OCI-LY1 (cell line): ENCODE measurements around the gene TAS1R2.

ENCODE experiments used
- H2AFZ ChIP-seq: fragments of 200-600 bp; sonication (generic), shearing (Covaris generic); 2 replicates; pipeline ENCODE4 v1.6.0; 2014; ENCODE audit warnings: antibody characterized with exemption, mild to moderate bottlenecking, low read length
- H3F3A ChIP-seq: fragments of 200-600 bp; sonication (generic), shearing (Covaris generic); 2 replicates; pipeline ENCODE4 v1.6.0; 2014; ENCODE audit warnings: mild to moderate bottlenecking, antibody characterized with exemption, low read length, moderate library complexity; ENCODE audit not compliant: insufficient read depth
- H3K27ac ChIP-seq: fragments of 200-600 bp; sonication (generic); 2 replicates; pipeline ENCODE4 v1.5.1; 2014; ENCODE audit warnings: low read length, mixed run types, mild to moderate bottlenecking, low read depth; ENCODE audit not compliant: poor library complexity, severe bottlenecking
- H3K27me3 ChIP-seq: fragments of 200-600 bp; sonication (generic); 2 replicates; pipeline ENCODE4 v1.6.0; 2014; ENCODE audit warnings: antibody characterized with exemption, mild to moderate bottlenecking, low read length, moderate library complexity; ENCODE audit not compliant: insufficient read depth
- H3K36me3 ChIP-seq: fragments of 200-600 bp; sonication (generic); 2 replicates; pipeline ENCODE4 v1.6.1; 2014; ENCODE audit warnings: mild to moderate bottlenecking, antibody characterized with exemption, low read length, moderate library complexity, mixed read lengths; ENCODE audit not compliant: insufficient read depth
- H3K4me1 ChIP-seq: fragments of 200-600 bp; sonication (generic); 2 replicates; pipeline ENCODE4 v1.5.1; 2014; ENCODE audit warnings: mild to moderate bottlenecking, low read length, moderate library complexity; ENCODE audit not compliant: insufficient read depth, severe bottlenecking
- H3K4me2 ChIP-seq: fragments of 200-600 bp; sonication (generic), shearing (Covaris generic); 2 replicates; pipeline ENCODE4 v1.6.1; 2014; ENCODE audit warnings: low read length
- H3K4me3 ChIP-seq: fragments of 200-600 bp; sonication (generic); 2 replicates; pipeline ENCODE4 v1.5.1; 2014; ENCODE audit warnings: low read length, low read depth, mild to moderate bottlenecking, mixed read lengths; ENCODE audit not compliant: poor library complexity, severe bottlenecking
- H3K79me2 ChIP-seq: fragments of 200-600 bp; shearing (Covaris generic); 2 replicates; pipeline ENCODE4 v1.6.1; 2016; ENCODE audit warnings: mixed run types, low read length, mixed read lengths; ENCODE audit not compliant: insufficient read depth
- H3K9ac ChIP-seq: fragments of 200-600 bp; sonication (generic), shearing (Covaris generic); 2 replicates; pipeline ENCODE4 v1.6.1; 2014; ENCODE audit warnings: mild to moderate bottlenecking, low read length, mixed read lengths
- H3K9me2 ChIP-seq: fragments of 200-600 bp; sonication (generic), shearing (Covaris generic); 2 replicates; pipeline ENCODE4 v1.6.1; 2014; ENCODE audit warnings: low read depth, mild to moderate bottlenecking, low read length, mixed read lengths
- H3K9me3 ChIP-seq: fragments of 200-600 bp; shearing (Covaris generic); 2 replicates; pipeline ENCODE4 v1.6.1; 2014; ENCODE audit warnings: low read length, mixed read lengths
- H4K20me1 ChIP-seq: fragments of 200-600 bp; sonication (generic), shearing (Covaris generic); 2 replicates; pipeline ENCODE4 v1.6.0; 2016; ENCODE audit warnings: mild to moderate bottlenecking, low read length; ENCODE audit not compliant: insufficient read depth
- EZH2 ChIP-seq: fragments of 200-600 bp; sonication (generic), shearing (Covaris generic); IDR thresholded peaks from 2 replicates; pipeline ENCODE4 v1.8.0; 2017; ENCODE audit warnings: borderline replicate concordance, mixed run types, mild to moderate bottlenecking, antibody characterized with exemption, low read length, moderate library complexity, mixed read lengths
- TF ChIP-seq, protein P1 (sequence below): fragments of 200-600 bp; sonication (generic), shearing (Covaris generic); IDR thresholded peaks from 2 replicates; pipeline ENCODE4 v1.5.1; 2017; ENCODE audit warnings: mild to moderate bottlenecking, antibody characterized with exemption, low read length, moderate library complexity, mixed read lengths

TAS1R2 gene

GRCh38 chr1:18861590-18861989 is 2.1 kb upstream of the TAS1R2 start:
- H4K20me1 ChIP-seq: no peaks in the 10 kb centered on the region
- H3F3A ChIP-seq: no peaks in the 10 kb centered on the region
- H3K9me2 ChIP-seq: no peaks in the 10 kb centered on the region
- H3K79me2 ChIP-seq: no peaks in the 10 kb centered on the region
- no peaks in the 10 kb centered on the region for H3K4me1 ChIP-seq
- H3K27ac ChIP-seq: no peak overlapping the region
- no peak overlapping the region for H3K9ac ChIP-seq
- no peak overlapping the region for H3K4me2 ChIP-seq
- no peaks in the 10 kb centered on the region for H3K9me3 ChIP-seq
- no peak for TF ChIP-seq EZH2
- TF ChIP-seq, protein P1, sequence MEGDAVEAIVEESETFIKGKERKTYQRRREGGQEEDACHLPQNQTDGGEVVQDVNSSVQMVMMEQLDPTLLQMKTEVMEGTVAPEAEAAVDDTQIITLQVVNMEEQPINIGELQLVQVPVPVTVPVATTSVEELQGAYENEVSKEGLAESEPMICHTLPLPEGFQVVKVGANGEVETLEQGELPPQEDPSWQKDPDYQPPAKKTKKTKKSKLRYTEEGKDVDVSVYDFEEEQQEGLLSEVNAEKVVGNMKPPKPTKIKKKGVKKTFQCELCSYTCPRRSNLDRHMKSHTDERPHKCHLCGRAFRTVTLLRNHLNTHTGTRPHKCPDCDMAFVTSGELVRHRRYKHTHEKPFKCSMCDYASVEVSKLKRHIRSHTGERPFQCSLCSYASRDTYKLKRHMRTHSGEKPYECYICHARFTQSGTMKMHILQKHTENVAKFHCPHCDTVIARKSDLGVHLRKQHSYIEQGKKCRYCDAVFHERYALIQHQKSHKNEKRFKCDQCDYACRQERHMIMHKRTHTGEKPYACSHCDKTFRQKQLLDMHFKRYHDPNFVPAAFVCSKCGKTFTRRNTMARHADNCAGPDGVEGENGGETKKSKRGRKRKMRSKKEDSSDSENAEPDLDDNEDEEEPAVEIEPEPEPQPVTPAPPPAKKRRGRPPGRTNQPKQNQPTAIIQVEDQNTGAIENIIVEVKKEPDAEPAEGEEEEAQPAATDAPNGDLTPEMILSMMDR: no peak
- no peak overlapping the region for H3K4me3 ChIP-seq
- H3K36me3 ChIP-seq: no peaks in the 10 kb centered on the region
- H2AFZ ChIP-seq: no peak overlapping the region
- H3K27me3 ChIP-seq: no peaks in the 10 kb centered on the region

GRCh38 chr1:18861082-18861481 is 1.6 kb upstream of the TAS1R2 start:
- no peak for TF ChIP-seq EZH2
- TF ChIP-seq, protein P1: no peak

GRCh38 chr1:18858070-18858688 is 1.3 kb downstream of the TAS1R2 start:
- no peaks in the 10 kb centered on the region for H3K79me2 ChIP-seq
- H3K9me3 ChIP-seq: no peaks in the 10 kb centered on the region
- no peak overlapping the region for H3K9ac ChIP-seq
- H3K27me3 ChIP-seq: no peaks in the 10 kb centered on the region; the same call in 1 of the 2 replicates
- TF ChIP-seq EZH2: no peak
- TF ChIP-seq, protein P1: no peak
- no peaks in the 10 kb centered on the region for H4K20me1 ChIP-seq
- H2AFZ ChIP-seq: no peak overlapping the region
- no peak overlapping the region for H3K27ac ChIP-seq
- H3K4me2 ChIP-seq: no peak overlapping the region
- no peaks in the 10 kb centered on the region for H3F3A ChIP-seq
- H3K9me2 ChIP-seq: no peaks in the 10 kb centered on the region
- H3K36me3 ChIP-seq: no peaks in the 10 kb centered on the region
- H3K4me1 ChIP-seq: no peaks in the 10 kb centered on the region
- no peak overlapping the region for H3K4me3 ChIP-seq

More at GRCh38 chr1:18861082-18861481, 1.6 kb upstream of the TAS1R2 start:
- H3K4me2 ChIP-seq: no peak overlapping the region
- H4K20me1 ChIP-seq: no peaks in the 10 kb centered on the region
- H3F3A ChIP-seq: no peaks in the 10 kb centered on the region
- H3K27ac ChIP-seq: no peak overlapping the region
- H3K9me2 ChIP-seq: no peaks in the 10 kb centered on the region
- H3K4me1 ChIP-seq: no peaks in the 10 kb centered on the region
- no peaks in the 10 kb centered on the region for H3K9me3 ChIP-seq
- H3K27me3 ChIP-seq: no peaks in the 10 kb centered on the region
- H3K9ac ChIP-seq: no peak overlapping the region
- H3K36me3 ChIP-seq: no peaks in the 10 kb centered on the region
- H3K79me2 ChIP-seq: no peaks in the 10 kb centered on the region
- no peak overlapping the region for H3K4me3 ChIP-seq
- no peak overlapping the region for H2AFZ ChIP-seq
